Activated CD4-positive, alpha-beta T cell treated with anti-CD3 and anti-CD28 coated beads for 36 hours (primary cell): ENCODE results near the gene ICE1. TPM values are rescaled to one million over a fixed set of nuclear protein-coding genes. Genes with fewer than 3 reads are reported as not detected.
A peak's percentile ranks its signal among the peaks of the same experiment; 100 is the strongest.

Experiments used
- ATAC-seq: fragments of 200-7000 bp; cut with Tn5 transposase; one replicate; pipeline ENCODE4 v1.10.0; 2021; ENCODE audit warnings: mild to moderate bottlenecking, moderate library complexity
- CTCF ChIA-PET: fragments of 350-600 bp; sonication (Branson Sonifier 250); formaldehyde crosslinking; loops from one replicate; lab custom pipeline; 2021; ENCODE audit warnings: antibody characterized with exemption; lab: Charles Lee
- POLR2A ChIA-PET: fragments of 350-600 bp; sonication (Branson Sonifier 250); formaldehyde crosslinking; loops from one replicate; lab custom pipeline; 2021; ENCODE audit warnings: antibody characterized with exemption, inconsistent platforms; lab: Charles Lee
- DNase-seq: peaks from one replicate; pipeline ENCODE4 v3.0.0-alpha.2; 2020
- H3K27ac Mint-ChIP-seq: one replicate; pipeline ENCODE4 v1.8.0; 2021; ENCODE audit warnings: mixed read lengths
- H3K27me3 Mint-ChIP-seq: one replicate; pipeline ENCODE4 v1.8.0; 2021; ENCODE audit warnings: mixed read lengths
- H3K36me3 Mint-ChIP-seq: one replicate; pipeline ENCODE4 v1.8.0; 2021; ENCODE audit warnings: low read depth, mixed read lengths
- H3K4me1 Mint-ChIP-seq: one replicate; pipeline ENCODE4 v1.8.0; 2021; ENCODE audit warnings: mixed read lengths
- H3K4me3 Mint-ChIP-seq: one replicate; pipeline ENCODE4 v1.8.0; 2021; ENCODE audit warnings: mild to moderate bottlenecking, moderate library complexity, mixed read lengths
- H3K9me3 Mint-ChIP-seq: one replicate; pipeline ENCODE4 v1.8.0; 2021; ENCODE audit warnings: low read depth, mixed read lengths
- intact Hi-C, 2 experiments: fragments of 100-400 bp; cut with DNase I in 1 of 2; cut with micrococcal nuclease in 1 of 2; formaldehyde crosslinking; loops; one replicate each; pipeline versions ENCODE4 v1.14.2 to v1.15.1; 2022 to 2024; cut with DNase I, micrococcal nuclease
- total RNA-seq, 2 experiments: library from RNA; stranded (reverse); gene quantifications; one replicate each; pipeline ENCODE4 v1.2.3, GENCODE V29; 2021

ICE1 gene
- total RNA-seq, 2 experiments from 2014 or later: 26.5 to 27.4 TPM

DNA sequence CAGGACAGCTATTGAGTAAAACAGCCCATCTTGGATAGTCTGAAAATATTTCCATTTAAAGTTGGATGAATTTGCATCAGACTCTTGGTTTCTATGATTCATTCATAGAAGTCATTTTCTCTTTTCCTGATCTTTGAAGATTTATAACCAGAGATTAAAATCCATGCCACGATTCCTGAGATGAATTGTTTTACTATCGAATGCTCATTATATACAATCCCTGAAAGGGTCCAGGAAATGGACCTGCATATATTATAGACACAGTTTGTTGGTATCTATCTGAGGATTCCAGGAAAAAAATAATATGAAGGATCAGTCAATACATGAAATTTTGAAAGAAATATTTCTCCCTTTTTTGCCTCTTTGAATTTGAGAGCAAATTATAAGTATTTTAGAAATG is 99.0 kb downstream of the ICE1 start:
- intact Hi-C loops: loop anchor here in 1 of 2 experiments (5.0 kb wide), 1 partner anchor 1306 kb away; no protein-coding TSS in a partner anchor
- ATAC-seq: no peak
- Mint-ChIP-seq H3K9me3 (peaks cover 9% of the 10 kb centered on the region), H3K27me3 (peaks cover 3% of the 10 kb centered on the region), H3K4me1 (peaks cover 31% of the 10 kb centered on the region), H3K4me3 (no peak overlapping the region), H3K36me3 (peaks cover 5% of the 10 kb centered on the region), H3K27ac (no peak overlapping the region)
- DNase-seq: no peak
- POLR2A ChIA-PET: no interaction called here
- CTCF ChIA-PET: no interaction called here

DNA sequence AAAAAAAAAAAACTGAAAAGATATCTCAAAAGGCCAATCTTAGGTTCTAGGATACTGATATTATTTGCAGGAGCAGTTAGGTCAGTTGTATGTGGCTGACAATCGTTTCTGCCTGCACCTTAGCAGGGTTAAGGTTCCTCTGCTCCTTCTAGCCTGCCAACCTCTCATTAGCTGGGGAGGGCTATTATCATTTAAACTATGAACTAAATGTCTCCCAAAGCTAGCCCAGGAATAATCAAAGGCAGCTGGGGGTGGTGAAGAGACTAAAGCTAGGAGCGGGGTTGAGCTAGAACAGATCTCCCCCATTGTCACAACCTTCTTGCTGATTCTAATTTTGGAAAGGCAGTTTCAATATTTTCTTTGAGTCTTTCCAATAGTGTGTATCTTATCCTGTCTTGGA is 99.9 kb downstream of the ICE1 start:
- ChIA-PET POLR2A (no interaction called here), CTCF (no interaction called here)
- H3K36me3 Mint-ChIP-seq: peaks cover 5% of the 10 kb centered on the region

DNA sequence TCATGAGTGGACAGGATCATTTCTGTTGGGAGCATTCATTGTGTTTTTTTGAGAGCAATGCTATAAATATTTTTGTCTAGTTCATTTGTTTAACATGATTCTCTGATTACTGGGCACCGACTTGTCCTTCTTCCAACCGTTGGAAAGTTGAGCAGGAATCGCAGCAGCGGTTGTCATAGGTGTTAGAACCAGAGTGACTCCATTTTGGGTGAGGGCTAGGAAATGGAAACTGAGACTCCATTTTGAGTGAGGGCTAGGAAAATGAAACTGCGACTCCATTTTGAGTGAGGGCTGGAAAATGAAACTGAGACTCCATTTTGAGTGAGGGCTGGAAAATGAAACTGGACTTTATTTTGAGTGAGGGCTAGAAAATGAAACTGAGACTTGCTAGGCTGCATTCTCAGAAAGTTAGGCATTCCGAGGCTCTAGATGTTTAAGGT is 100.6 kb downstream of the ICE1 start:
- peak; percentile 82 for ATAC-seq
- peaks cover 31% of the 10 kb centered on the region for H3K4me1 Mint-ChIP-seq
- no peaks in the 10 kb centered on the region for H3K27me3 Mint-ChIP-seq
- peak overlapping the region; percentile 80 for H3K27ac Mint-ChIP-seq
- no peak overlapping the region for H3K4me3 Mint-ChIP-seq
- intact Hi-C loops: loop anchor here in 1 of 2 experiments (1.0 to 5.0 kb wide), 4 partner anchors 101 to 1304 kb away; partner anchors contain the start of genes ICE1, MED10 and TENT4A
- DNase-seq: peak; percentile 19
- peaks cover 9% of the 10 kb centered on the region for H3K9me3 Mint-ChIP-seq
- peaks cover 5% of the 10 kb centered on the region for H3K36me3 Mint-ChIP-seq
- POLR2A ChIA-PET: no interaction called here
- CTCF ChIA-PET: no interaction called here

More for the DNA sequence above, 99.9 kb downstream of the ICE1 start:
- intact Hi-C loops: loop anchor here in 1 of 2 experiments (2.0 to 5.0 kb wide), 3 partner anchors 856 to 1305 kb away; partner anchors contain the start of genes MED10 and TENT4A
- ATAC-seq: no peak
- Mint-ChIP-seq H3K9me3 (peaks cover 9% of the 10 kb centered on the region), H3K27ac (peak overlapping the region; percentile 61), H3K4me1 (peaks cover 31% of the 10 kb centered on the region), H3K27me3 (no peaks in the 10 kb centered on the region), H3K4me3 (no peak overlapping the region)
- no peak for DNase-seq

DNA sequence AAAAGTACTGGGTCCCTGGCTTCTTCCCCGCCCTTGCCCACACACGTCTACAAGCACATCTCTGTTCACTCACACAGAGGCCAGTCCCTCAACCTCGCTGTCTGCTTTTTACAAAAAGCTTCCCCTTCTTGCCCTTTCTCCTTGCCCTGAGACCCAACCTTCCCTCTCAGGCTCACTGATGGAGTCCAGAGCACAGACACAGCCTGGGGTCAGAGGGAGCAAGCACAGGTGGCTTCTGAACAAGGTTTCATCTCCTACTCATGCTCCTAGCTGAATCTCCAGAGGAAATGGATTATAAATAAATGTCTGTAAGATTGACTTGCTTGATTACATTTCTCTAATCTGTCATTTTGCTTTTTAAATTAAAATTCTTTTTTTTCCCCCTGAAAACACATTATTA is 101.8 kb downstream of the ICE1 start:
- H3K4me3 Mint-ChIP-seq: no peak overlapping the region
- H3K36me3 Mint-ChIP-seq: peaks cover 5% of the 10 kb centered on the region
- peaks cover 11% of the 10 kb centered on the region for H3K9me3 Mint-ChIP-seq
- DNase-seq (no peak), ATAC-seq (no peak)
- CTCF ChIA-PET: interaction anchor here (0.5 kb wide), 1 partner anchor 1206 kb away, joined by 3 read pairs; no protein-coding TSS in a partner anchor
- H3K27ac Mint-ChIP-seq: peak overlapping the region; percentile 64
- peaks cover 31% of the 10 kb centered on the region for H3K4me1 Mint-ChIP-seq
- POLR2A ChIA-PET: no interaction called here
- intact Hi-C loops: loop anchor here in 1 of 2 experiments (5.0 kb wide), 1 partner anchor 1303 kb away; no protein-coding TSS in a partner anchor
- peaks cover 2% of the 10 kb centered on the region for H3K27me3 Mint-ChIP-seq

DNA sequence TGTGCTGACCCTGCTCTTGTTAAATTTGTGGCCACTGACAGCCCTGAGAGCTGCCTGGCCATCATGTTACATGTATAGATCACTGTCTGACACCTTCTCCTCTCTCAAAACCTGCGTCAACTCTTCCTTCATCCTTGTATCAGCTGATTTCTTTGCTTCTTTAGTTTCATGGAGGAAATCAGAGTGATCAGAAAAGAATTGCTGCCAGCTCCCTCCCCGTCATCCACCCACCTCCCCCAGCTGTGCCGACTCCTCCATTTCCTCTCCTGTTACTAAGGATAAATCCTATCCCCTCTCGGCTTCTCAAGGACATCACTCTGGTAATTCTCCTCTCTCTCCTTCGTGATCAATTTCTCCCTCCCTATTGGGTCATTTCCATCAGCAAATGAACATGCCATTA is 108.9 kb downstream of the ICE1 start:
- H3K9me3 Mint-ChIP-seq: peaks cover 1% of the 10 kb centered on the region
- POLR2A ChIA-PET: no interaction called here

DNA sequence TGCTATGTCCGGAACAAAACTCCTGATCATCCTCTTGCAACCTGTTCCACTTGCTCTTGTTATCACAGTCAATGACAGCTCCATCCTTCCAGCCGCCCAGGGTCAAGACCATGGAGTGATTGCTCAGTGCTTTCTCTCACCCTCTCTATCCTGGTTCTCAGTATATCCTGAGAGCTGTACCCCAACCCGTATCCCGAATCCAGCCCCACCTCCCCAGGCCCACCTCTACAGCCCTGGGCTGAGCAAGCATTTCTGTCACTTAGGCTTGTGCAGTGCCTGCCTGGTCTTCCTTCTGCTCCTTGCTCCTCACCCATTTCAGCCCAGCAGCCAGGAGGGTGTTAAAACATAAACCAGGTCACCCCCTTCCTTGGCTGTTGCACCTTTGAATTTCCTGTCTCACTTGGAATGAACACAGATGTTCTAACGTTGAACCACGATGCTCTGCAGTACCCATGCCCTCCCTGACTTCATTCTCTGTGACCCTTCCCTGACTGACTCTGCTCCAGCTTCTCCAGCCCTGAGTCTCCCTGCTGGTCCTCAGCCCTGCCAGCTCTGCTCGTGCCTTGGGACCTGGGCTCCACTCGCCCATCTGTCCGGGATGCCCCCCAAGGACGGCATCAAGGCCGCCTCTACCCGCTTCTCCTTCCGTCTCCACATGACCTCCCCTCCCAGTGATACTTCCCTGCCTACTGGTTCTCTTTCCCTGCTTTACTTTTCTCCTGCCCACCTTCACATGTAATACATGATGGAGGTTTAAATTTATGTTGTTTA is 110.0 kb downstream of the ICE1 start:
- H3K27ac Mint-ChIP-seq: no peak overlapping the region
- CTCF ChIA-PET: no interaction called here
- intact Hi-C loops: no loop called here
- POLR2A ChIA-PET: no interaction called here
- DNase-seq: no peak
- no peaks in the 10 kb centered on the region for H3K36me3 Mint-ChIP-seq
- no peak for ATAC-seq
- H3K27me3 Mint-ChIP-seq: peaks cover 30% of the 10 kb centered on the region
- no peak overlapping the region for H3K4me3 Mint-ChIP-seq
- peaks cover 1% of the 10 kb centered on the region for H3K9me3 Mint-ChIP-seq
- no peaks in the 10 kb centered on the region for H3K4me1 Mint-ChIP-seq

More for the DNA sequence above, 108.9 kb downstream of the ICE1 start:
- H3K36me3 Mint-ChIP-seq: no peaks in the 10 kb centered on the region
- intact Hi-C loops: no loop called here
- ATAC-seq (no peak), DNase-seq (no peak)
- H3K4me3 Mint-ChIP-seq: no peak overlapping the region
- H3K27ac Mint-ChIP-seq: no peak overlapping the region
- H3K4me1 Mint-ChIP-seq: no peaks in the 10 kb centered on the region
- CTCF ChIA-PET: interaction anchor here (0.6 kb wide), 1 partner anchor 38 kb away, joined by 3 read pairs; no protein-coding TSS in a partner anchor
- peaks cover 28% of the 10 kb centered on the region for H3K27me3 Mint-ChIP-seq

DNA sequence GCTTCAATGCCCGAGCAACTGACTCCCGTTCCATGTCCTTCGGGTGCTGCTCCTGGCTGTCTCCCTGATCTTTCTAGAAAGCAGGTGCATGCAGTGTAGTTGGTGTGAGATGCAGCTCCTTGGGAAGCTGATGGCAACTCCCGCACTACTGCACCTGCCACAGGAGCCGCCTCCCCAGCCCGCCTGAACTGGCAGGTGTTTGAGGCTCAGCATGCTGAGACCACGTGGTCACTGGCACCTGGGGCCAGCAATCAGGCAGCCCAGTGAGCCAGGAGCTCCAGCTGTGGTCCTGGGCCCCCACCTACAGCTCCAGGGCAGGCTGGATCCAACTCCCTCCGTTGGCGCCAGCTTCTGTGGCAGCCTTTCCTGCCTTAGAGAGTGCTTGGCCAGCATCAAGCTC is 111.5 kb downstream of the ICE1 start:
- ATAC-seq (no peak), DNase-seq (no peak)
- ChIA-PET CTCF (no interaction called here), POLR2A (no interaction called here)
- Mint-ChIP-seq H3K4me1 (no peaks in the 10 kb centered on the region), H3K9me3 (peaks cover 1% of the 10 kb centered on the region), H3K36me3 (no peaks in the 10 kb centered on the region), H3K27ac (no peak overlapping the region), H3K27me3 (peaks cover 28% of the 10 kb centered on the region), H3K4me3 (no peak overlapping the region)
- intact Hi-C loops: no loop called here

DNA sequence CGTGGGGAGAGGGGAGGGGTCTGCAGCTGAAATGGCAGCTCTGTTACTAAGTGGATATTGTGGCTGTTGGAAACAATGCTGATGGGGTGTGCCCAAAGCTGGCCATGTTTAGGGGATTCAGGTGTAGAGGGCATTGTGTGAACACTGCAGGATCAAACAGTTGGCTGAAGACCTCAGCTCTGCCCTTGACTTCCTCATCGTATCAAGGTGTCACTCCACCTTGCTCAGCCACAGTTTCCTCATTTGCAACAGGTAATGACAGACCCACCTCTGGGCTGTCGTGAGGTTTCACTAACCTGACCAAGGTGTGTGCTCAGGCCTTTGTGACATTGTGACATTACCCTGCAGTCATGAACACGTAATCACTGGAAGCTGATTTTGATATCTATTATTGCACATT is 111.9 kb downstream of the ICE1 start:
- no peaks in the 10 kb centered on the region for H3K9me3 Mint-ChIP-seq
- H3K4me1 Mint-ChIP-seq: no peaks in the 10 kb centered on the region
- H3K4me3 Mint-ChIP-seq: no peak overlapping the region
- DNase-seq (no peak), ATAC-seq (no peak)
- ChIA-PET POLR2A (no interaction called here), CTCF (no interaction called here)
- no peaks in the 10 kb centered on the region for H3K36me3 Mint-ChIP-seq
- no peak overlapping the region for H3K27ac Mint-ChIP-seq
- peaks cover 28% of the 10 kb centered on the region for H3K27me3 Mint-ChIP-seq
- intact Hi-C loops: no loop called here

DNA sequence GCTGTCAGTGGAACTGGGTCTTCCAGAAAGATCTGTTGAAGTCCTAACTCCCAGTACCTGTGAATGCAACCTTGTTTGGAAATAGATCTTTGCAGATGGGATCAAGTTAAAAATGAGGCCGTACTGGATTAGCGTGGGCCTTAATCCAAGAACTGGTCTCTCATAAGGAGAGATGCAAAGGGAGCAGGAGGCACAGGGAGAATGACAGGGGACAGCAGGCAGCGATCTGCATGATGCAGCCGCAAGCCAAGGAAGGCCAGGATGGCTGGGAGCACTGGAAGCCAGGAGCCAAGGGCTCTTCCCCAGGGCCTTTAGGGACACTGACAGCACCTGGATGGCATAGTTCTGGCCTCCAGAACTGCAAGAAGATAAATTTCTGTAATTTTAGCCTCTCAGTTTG is 114.4 kb downstream of the ICE1 start:
- H3K4me3 Mint-ChIP-seq: no peak overlapping the region
- H3K4me1 Mint-ChIP-seq: no peaks in the 10 kb centered on the region
- POLR2A ChIA-PET: no interaction called here
- H3K27ac Mint-ChIP-seq: no peak overlapping the region
- DNase-seq: no peak
- H3K27me3 Mint-ChIP-seq: peaks cover 20% of the 10 kb centered on the region
- no peaks in the 10 kb centered on the region for H3K9me3 Mint-ChIP-seq
- no peak for ATAC-seq
- H3K36me3 Mint-ChIP-seq: no peaks in the 10 kb centered on the region
- CTCF ChIA-PET: no interaction called here
- intact Hi-C loops: no loop called here

DNA sequence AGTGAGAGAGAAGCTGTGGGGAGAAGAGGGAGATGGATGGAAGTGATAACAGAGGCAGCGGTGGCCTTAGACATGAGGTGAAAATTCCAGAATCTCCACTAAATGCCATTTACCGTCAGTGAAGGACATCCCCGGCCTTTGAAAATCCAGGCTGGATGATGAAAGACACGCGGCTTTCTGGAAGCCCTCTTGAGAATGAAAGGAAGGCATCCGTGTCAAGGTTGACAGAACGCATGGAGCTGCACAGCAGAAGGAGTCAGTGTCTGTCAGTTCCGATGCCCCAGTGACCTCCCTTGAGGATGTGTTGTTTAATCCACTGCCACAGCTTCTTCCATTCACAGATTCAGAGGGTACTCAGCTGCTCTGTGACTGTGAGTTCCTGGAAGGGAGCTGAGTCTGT is 114.9 kb downstream of the ICE1 start:
- Mint-ChIP-seq H3K36me3 (no peaks in the 10 kb centered on the region), H3K9me3 (no peaks in the 10 kb centered on the region), H3K27ac (no peak overlapping the region), H3K27me3 (peaks cover 15% of the 10 kb centered on the region), H3K4me3 (no peak overlapping the region), H3K4me1 (no peaks in the 10 kb centered on the region)
- intact Hi-C loops: no loop called here
- DNase-seq (no peak), ATAC-seq (no peak)
- CTCF ChIA-PET: interaction anchor here (0.6 kb wide), 1 partner anchor 1260 kb away, joined by 3 read pairs; no protein-coding TSS in a partner anchor
- POLR2A ChIA-PET: no interaction called here

DNA sequence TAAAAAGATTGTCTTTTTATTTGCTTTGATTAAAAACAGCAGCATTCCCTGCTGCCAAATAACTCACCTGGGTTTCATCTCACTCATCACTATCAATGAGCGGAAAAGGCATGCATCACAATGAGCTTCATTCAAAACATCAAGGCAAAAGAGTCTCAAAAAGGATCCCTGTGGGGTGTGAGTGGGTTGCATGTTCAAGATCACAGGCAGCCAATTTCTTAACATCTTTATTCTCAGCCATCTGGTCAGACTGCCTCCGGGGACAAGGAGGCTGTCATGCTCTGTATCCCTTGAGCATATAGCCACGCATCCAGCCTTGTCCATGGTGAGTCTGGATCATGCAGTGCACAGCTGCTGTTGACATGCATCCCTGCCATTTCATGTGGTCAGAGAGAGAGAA is 117.1 kb downstream of the ICE1 start:
- intact Hi-C loops: no loop called here
- Mint-ChIP-seq H3K4me3 (no peak overlapping the region), H3K27ac (no peak overlapping the region), H3K36me3 (no peaks in the 10 kb centered on the region), H3K9me3 (no peaks in the 10 kb centered on the region), H3K27me3 (peaks cover 12% of the 10 kb centered on the region), H3K4me1 (no peaks in the 10 kb centered on the region)
- no peak for DNase-seq
- ATAC-seq: no peak
- POLR2A ChIA-PET: no interaction called here
- CTCF ChIA-PET: no interaction called here
